Upper lobe of right lung (tissue), 1 donor: ENCODE measurements around the gene UAP1. TPM values are rescaled to one million over a fixed set of nuclear protein-coding genes. Genes with fewer than 3 reads are reported as not detected.
A peak's percentile ranks its signal among the peaks of the same experiment; 100 is the strongest.

Experiments
- ATAC-seq: fragments of 200-7000 bp; cut with Tn5 transposase; one replicate; pipeline ENCODE4 v1.9.1; 2020; ENCODE audit warnings: mild to moderate bottlenecking, moderate library complexity
- DNase-seq: peaks from one replicate; pipeline ENCODE4 v3.0.0-alpha.2; 2020
- H3K27ac ChIP-seq: fragments of 200-600 bp; one replicate; pipeline ENCODE4 v1.8.0; 2022
- H3K27me3 ChIP-seq: fragments of 200-600 bp; one replicate; pipeline ENCODE4 v1.8.0; 2022; ENCODE audit warnings: mild to moderate bottlenecking
- H3K36me3 ChIP-seq: fragments of 200-600 bp; one replicate; pipeline ENCODE4 v1.8.0; 2022
- H3K4me1 ChIP-seq: fragments of 200-600 bp; one replicate; pipeline ENCODE4 v1.8.0; 2022
- H3K4me3 ChIP-seq: fragments of 200-600 bp; one replicate; pipeline ENCODE4 v1.8.0; 2022; ENCODE audit warnings: mild to moderate bottlenecking
- H3K9me3 ChIP-seq: fragments of 200-600 bp; one replicate; pipeline ENCODE4 v1.8.0; 2022
- CTCF ChIP-seq: fragments of 200-600 bp; IDR thresholded peaks from one replicate; pipeline ENCODE4 v1.8.0; 2022; ENCODE audit warnings: antibody characterized with exemption
- intact Hi-C: fragments of 100-400 bp; cut with DNase I; formaldehyde crosslinking; loops from one replicate; pipeline ENCODE4 v1.11.0; 2022
- total RNA-seq: library from RNA; stranded (reverse); fragmentation: NEBNext Ultra II Directional; extraction: Animal tissue kit (Norgen Biotek cat#: 25700); gene quantifications from one replicate; pipeline ENCODE4 v1.2.1, GENCODE V29; 2021
- donor health status: DM: no; HTN: yes; CAD: no; lungs with severe emphysema.

The UAP1 gene
- total RNA-seq, 1 donor from 2014 or later = 35.0 TPM

DNA sequence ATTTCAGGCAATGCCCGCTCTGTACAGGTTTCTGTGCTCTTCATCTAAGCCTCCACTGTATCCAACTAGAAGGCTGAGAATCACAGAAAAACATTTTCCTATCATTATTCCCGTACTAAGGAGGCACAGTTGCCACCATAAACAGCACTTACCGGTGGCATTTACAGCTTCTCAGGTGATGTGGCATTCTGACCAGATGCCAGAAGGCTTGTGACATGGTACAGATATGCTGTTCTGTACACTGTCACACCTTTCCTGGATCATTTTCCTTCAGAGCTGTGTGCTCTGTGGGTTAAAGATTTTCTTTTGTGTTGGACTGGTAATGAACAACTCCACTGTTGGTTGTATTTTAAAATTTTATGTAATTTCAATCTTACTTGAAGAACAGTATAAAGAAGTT is 4.0 kb upstream of the UAP1 start:
- Histone ChIP-seq H3K4me1 (peaks cover 14% of the 10 kb centered on the region), H3K27ac (no peak overlapping the region), H3K4me3 (no peak overlapping the region), H3K36me3 (no peaks in the 10 kb centered on the region), H3K9me3 (no peaks in the 10 kb centered on the region), H3K27me3 (no peaks in the 10 kb centered on the region)
- DNase-seq = no peak
- no peak for TF ChIP-seq CTCF
- intact Hi-C loops = no loop called here
- no peak for ATAC-seq

DNA sequence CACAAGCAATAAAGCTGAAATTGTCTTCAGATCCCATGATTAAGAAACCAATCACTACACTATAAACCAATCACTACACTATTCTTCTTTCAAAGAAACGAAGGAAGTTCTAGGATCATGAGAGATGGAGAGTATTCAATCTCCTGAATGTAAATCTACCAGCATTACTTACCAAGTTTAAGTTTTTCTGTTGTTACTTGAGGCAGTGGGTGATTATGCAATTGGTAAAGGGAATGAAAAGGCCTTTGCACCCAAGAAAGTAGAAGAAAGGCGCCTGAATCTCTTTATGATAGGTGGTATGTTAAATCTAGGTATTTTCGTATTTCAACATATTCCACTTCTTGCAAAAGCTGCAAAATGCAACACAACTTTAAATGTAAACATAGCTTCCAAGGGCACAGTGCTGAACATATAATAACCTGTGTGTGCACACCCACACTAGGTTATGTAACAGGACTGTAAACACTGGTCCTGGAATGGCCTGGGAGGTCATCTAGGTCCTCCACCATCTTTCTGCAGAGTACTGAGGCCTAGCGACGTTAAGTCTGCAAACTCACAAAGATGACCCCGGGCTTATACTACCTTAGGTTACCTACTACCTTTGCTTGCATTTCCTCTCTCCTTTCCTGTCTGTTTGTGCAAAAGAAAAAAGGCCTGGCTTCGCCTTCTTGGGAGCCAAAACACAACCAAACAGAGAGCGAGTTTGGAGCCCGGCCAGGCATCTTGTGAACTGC is 1.1 kb upstream of the UAP1 start:
- H3K4me3 ChIP-seq = peak overlapping the region; percentile 90
- no peaks in the 10 kb centered on the region for H3K27me3 ChIP-seq
- no peaks in the 10 kb centered on the region for H3K36me3 ChIP-seq
- H3K4me1 ChIP-seq = peaks cover 20% of the 10 kb centered on the region
- H3K27ac ChIP-seq = peak overlapping the region; percentile 98
- intact Hi-C loops = no loop called here
- no peak for TF ChIP-seq CTCF
- H3K9me3 ChIP-seq = no peaks in the 10 kb centered on the region
- ATAC-seq = peak; percentile 8
- no peak for DNase-seq

GRCh38 chr1:162561037-162561615 is 396 bp upstream of the UAP1 start:
- H3K27me3 ChIP-seq = no peaks in the 10 kb centered on the region
- H3K27ac ChIP-seq = peak overlapping the region; percentile 98
- peak; percentile 98 for ATAC-seq
- H3K36me3 ChIP-seq = no peaks in the 10 kb centered on the region
- DNase-seq = peak; percentile 100
- H3K4me3 ChIP-seq = peak overlapping the region; percentile 90
- intact Hi-C loops = no loop called here
- no peak for TF ChIP-seq CTCF
- no peaks in the 10 kb centered on the region for H3K9me3 ChIP-seq
- peaks cover 20% of the 10 kb centered on the region for H3K4me1 ChIP-seq

GRCh38 chr1:162562470-162562828 is 927 bp downstream of the UAP1 start:
- Histone ChIP-seq H3K9me3 (no peaks in the 10 kb centered on the region), H3K27me3 (no peaks in the 10 kb centered on the region), H3K4me1 (peaks cover 20% of the 10 kb centered on the region), H3K36me3 (peaks cover 12% of the 10 kb centered on the region), H3K27ac (peak overlapping the region; percentile 98), H3K4me3 (peak overlapping the region; percentile 90)
- intact Hi-C loops = no loop called here
- ATAC-seq (no peak), DNase-seq (no peak)
- no peak for TF ChIP-seq CTCF

DNA sequence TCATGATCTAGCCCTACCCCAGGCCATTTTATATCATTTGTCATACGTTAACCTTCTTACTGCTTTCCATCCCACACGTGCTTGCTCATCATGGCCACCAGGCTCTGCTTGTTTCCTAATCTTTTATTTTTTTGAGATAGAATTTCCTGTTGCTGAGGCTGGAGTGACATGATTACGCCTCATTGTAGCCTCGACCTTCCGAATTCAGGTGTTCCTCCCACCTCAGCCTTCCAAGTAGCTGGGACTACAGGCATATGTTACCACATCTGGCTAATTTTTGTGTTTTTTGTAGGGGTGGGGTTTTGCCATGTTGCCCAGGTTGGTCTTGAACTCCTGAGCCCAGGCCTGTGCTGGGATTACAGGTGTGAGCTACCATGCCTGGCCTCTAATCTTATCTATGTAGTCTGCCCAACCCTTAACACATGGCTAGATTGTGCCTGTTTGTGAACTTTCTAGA is 3.3 kb downstream of the UAP1 start:
- no peaks in the 10 kb centered on the region for H3K27me3 ChIP-seq
- no peak overlapping the region for H3K4me3 ChIP-seq
- H3K9me3 ChIP-seq = no peaks in the 10 kb centered on the region
- H3K27ac ChIP-seq = no peak overlapping the region
- ATAC-seq = no peak
- H3K4me1 ChIP-seq = peaks cover 16% of the 10 kb centered on the region
- intact Hi-C loops = no loop called here
- peaks cover 20% of the 10 kb centered on the region for H3K36me3 ChIP-seq
- no peak for DNase-seq
- TF ChIP-seq CTCF = no peak
